ENCODE results near the gene TCF20. TPM values are rescaled to one million over a fixed set of nuclear protein-coding genes. Genes with fewer than 3 reads are reported as not detected.
A peak's percentile ranks its signal among the peaks of the same experiment; 100 is the strongest.

TCF20 gene
- total and polyA plus RNA-seq, 9 donors, result 6.7 to 15.6 (median 10.4) TPM

DNA sequence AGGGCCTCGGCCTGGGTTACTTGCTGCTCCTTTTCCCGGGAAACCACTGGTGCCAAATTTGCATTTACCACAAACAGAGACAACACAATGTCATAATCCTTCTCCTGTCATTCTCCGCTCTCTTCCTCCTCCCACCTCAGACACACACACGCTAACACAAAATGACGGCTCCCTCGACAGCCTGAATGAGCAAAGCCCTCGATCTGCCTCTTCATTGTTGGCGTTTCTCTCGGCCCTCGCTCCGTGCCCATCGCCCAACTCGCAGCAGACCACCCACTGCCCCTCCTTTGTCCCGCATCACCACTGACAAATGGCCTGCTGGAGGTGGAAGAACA is 12.5 kb upstream of the TCF20 start:
- DNase-seq, result peak; percentile 39
- no peak overlapping the region for H3K4me3 ChIP-seq (ENCODE audit: low read length)
- no peak overlapping the region for H3K27ac ChIP-seq (ENCODE audit: low read length)
- peaks cover 22% of the 10 kb centered on the region for H3K4me1 ChIP-seq (ENCODE audit: control insufficient read depth, insufficient read depth, low read length)
- no peaks in the 10 kb centered on the region for H3K9me3 ChIP-seq (replicated peaks; ENCODE audit: control insufficient read depth, low read depth, low read length)
- WGBS (ENCODE audit: insufficient coverage), result 19% methylated on average over 5 of the region's 14 CpGs
- peaks cover 98% of the 10 kb centered on the region for H3K27me3 ChIP-seq (ENCODE audit: control insufficient read depth, insufficient read depth, low read length)
- H3K36me3 ChIP-seq (ENCODE audit: control insufficient read depth, insufficient read depth, low read length), result no peaks in the 10 kb centered on the region

GRCh38 chr22:42282252-42282942 is 11.9 kb upstream of the TCF20 start:
- Histone ChIP-seq H3K4me3 (ENCODE audit: low read length) (no peak overlapping the region), H3K4me1 (ENCODE audit: control insufficient read depth, insufficient read depth, low read length) (peaks cover 22% of the 10 kb centered on the region), H3K36me3 (ENCODE audit: control insufficient read depth, insufficient read depth, low read length) (no peaks in the 10 kb centered on the region), H3K27me3 (ENCODE audit: control insufficient read depth, insufficient read depth, low read length) (peaks cover 98% of the 10 kb centered on the region), H3K27ac (ENCODE audit: low read length) (no peak overlapping the region), H3K9me3 (replicated peaks; ENCODE audit: control insufficient read depth, low read depth, low read length) (no peaks in the 10 kb centered on the region)
- 43% methylated on average over 21 of the region's 22 CpGs for WGBS (ENCODE audit: insufficient coverage)
- DNase-seq, result no peak

GRCh38 chr22:42281706-42282251 is 11.3 kb upstream of the TCF20 start:
- Histone ChIP-seq H3K4me1 (ENCODE audit: control insufficient read depth, insufficient read depth, low read length) (peaks cover 22% of the 10 kb centered on the region), H3K9me3 (replicated peaks; ENCODE audit: control insufficient read depth, low read depth, low read length) (no peaks in the 10 kb centered on the region), H3K36me3 (ENCODE audit: control insufficient read depth, insufficient read depth, low read length) (no peaks in the 10 kb centered on the region), H3K27me3 (ENCODE audit: control insufficient read depth, insufficient read depth, low read length) (peaks cover 95% of the 10 kb centered on the region), H3K27ac (ENCODE audit: low read length) (no peak overlapping the region), H3K4me3 (ENCODE audit: low read length) (no peak overlapping the region)
- 73% methylated on average over 3 of the region's 4 CpGs for WGBS (ENCODE audit: insufficient coverage)
- DNase-seq, result no peak

GRCh38 chr22:42281284-42281683 is 10.8 kb upstream of the TCF20 start:
- Histone ChIP-seq H3K27me3 (ENCODE audit: control insufficient read depth, insufficient read depth, low read length) (peaks cover 94% of the 10 kb centered on the region), H3K9me3 (replicated peaks; ENCODE audit: control insufficient read depth, low read depth, low read length) (no peaks in the 10 kb centered on the region), H3K36me3 (ENCODE audit: control insufficient read depth, insufficient read depth, low read length) (no peaks in the 10 kb centered on the region), H3K4me3 (ENCODE audit: low read length) (no peak overlapping the region), H3K4me1 (ENCODE audit: control insufficient read depth, insufficient read depth, low read length) (peaks cover 22% of the 10 kb centered on the region), H3K27ac (ENCODE audit: low read length) (no peak overlapping the region)
- WGBS (ENCODE audit: insufficient coverage), result 68% methylated on average over 10 of the region's 10 CpGs
- DNase-seq, result no peak

GRCh38 chr22:42280836-42281235 is 10.4 kb upstream of the TCF20 start:
- Histone ChIP-seq H3K4me3 (ENCODE audit: low read length) (no peak overlapping the region), H3K27me3 (ENCODE audit: control insufficient read depth, insufficient read depth, low read length) (peaks cover 94% of the 10 kb centered on the region), H3K27ac (ENCODE audit: low read length) (no peak overlapping the region), H3K9me3 (replicated peaks; ENCODE audit: control insufficient read depth, low read depth, low read length) (no peaks in the 10 kb centered on the region), H3K36me3 (ENCODE audit: control insufficient read depth, insufficient read depth, low read length) (no peaks in the 10 kb centered on the region), H3K4me1 (ENCODE audit: control insufficient read depth, insufficient read depth, low read length) (peaks cover 22% of the 10 kb centered on the region)
- no peak for DNase-seq
- WGBS (ENCODE audit: insufficient coverage), result 68% methylated on average over 3 of the region's 5 CpGs

DNA sequence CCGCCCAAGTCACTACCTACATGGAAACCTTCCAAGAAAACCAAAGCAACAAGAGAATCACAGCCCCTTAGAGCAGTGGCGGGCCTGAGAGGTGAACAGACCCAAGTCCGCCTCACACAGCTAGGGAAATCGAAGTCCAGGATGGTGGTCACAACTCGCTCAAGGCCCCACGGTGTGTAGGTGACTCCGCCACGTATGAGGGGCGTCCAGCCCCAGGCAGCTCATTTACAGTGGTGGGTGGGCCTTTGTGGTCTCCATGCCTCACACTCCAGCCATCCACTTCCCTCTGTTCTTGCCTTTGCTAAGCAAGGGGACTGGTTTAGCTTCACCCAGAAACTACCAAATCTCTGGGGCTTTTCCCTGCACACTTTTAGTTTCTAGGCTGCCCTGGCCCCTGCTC is 9.7 kb upstream of the TCF20 start:
- Histone ChIP-seq H3K27me3 (ENCODE audit: control insufficient read depth, insufficient read depth, low read length) (peaks cover 94% of the 10 kb centered on the region), H3K4me1 (ENCODE audit: control insufficient read depth, insufficient read depth, low read length) (peaks cover 22% of the 10 kb centered on the region), H3K9me3 (replicated peaks; ENCODE audit: control insufficient read depth, low read depth, low read length) (no peaks in the 10 kb centered on the region), H3K27ac (ENCODE audit: low read length) (no peak overlapping the region), H3K36me3 (ENCODE audit: control insufficient read depth, insufficient read depth, low read length) (no peaks in the 10 kb centered on the region), H3K4me3 (ENCODE audit: low read length) (no peak overlapping the region)
- DNase-seq, result no peak
- 84% methylated on average over 3 of the region's 9 CpGs for WGBS (ENCODE audit: insufficient coverage)

- H3K4me1 ChIP-seq (ENCODE audit: control insufficient read depth, insufficient read depth, low read length), result peaks cover 22% of the 10 kb centered on the region
- H3K4me3 ChIP-seq (ENCODE audit: low read length), result no peak overlapping the region
- H3K36me3 ChIP-seq (ENCODE audit: control insufficient read depth, insufficient read depth, low read length), result no peaks in the 10 kb centered on the region
- no peak overlapping the region for H3K27ac ChIP-seq (ENCODE audit: low read length)
- no peak for DNase-seq
- no peaks in the 10 kb centered on the region for H3K9me3 ChIP-seq (replicated peaks; ENCODE audit: control insufficient read depth, low read depth, low read length)
- peaks cover 90% of the 10 kb centered on the region for H3K27me3 ChIP-seq (ENCODE audit: control insufficient read depth, insufficient read depth, low read length)
- 86% methylated on average over 7 of the region's 13 CpGs for WGBS (ENCODE audit: insufficient coverage)
Measured at GRCh38 chr22:42279425-42280020, 9.1 kb upstream of the TCF20 start.

DNA sequence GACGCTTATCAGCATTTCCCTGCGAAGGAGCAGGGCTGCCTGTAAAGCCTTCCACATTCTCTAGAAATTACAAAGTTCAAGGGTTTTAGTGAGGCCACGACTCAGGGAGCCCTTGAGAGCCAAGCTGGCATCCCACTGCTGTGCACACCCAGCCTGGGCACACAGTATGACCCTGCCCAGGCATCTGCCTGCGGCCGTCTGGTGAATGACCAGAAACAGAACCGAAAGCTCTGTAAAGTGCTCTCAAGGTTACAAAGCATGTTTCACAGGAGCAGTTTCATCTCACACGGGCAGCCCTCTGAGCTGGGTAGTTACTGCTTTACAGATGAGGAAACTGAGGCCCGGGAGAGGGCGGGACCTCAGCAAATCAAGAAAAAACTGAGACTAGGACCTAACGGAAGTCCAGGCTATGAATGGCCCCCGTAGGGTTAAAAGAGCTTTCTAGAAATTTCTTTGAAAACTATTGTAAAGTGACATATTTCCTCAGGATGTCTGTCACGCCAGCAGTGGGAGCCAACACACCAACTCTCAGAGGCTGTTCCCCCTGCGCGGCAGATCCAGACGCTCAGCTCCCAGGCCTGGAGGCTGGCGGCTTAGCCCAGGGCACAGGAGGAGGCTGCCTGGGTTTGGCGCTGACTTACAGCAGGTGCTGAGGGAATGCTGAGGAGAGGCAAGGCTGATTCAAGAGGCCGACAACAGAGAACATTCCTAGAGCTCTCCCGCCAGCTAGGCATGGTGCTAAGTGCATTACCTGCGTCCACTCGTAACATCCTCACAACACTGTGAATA is 7.7 kb upstream of the TCF20 start:
- H3K4me3 ChIP-seq (ENCODE audit: low read length), result no peak overlapping the region
- peak; percentile 46 for DNase-seq
- no peaks in the 10 kb centered on the region for H3K36me3 ChIP-seq (ENCODE audit: control insufficient read depth, insufficient read depth, low read length)
- H3K9me3 ChIP-seq (replicated peaks; ENCODE audit: control insufficient read depth, low read depth, low read length), result no peaks in the 10 kb centered on the region
- H3K27me3 ChIP-seq (ENCODE audit: control insufficient read depth, insufficient read depth, low read length), result peaks cover 86% of the 10 kb centered on the region
- WGBS (ENCODE audit: insufficient coverage), result 69% methylated on average over 17 of the region's 21 CpGs
- no peak overlapping the region for H3K27ac ChIP-seq (ENCODE audit: low read length)
- H3K4me1 ChIP-seq (ENCODE audit: control insufficient read depth, insufficient read depth, low read length), result peaks cover 10% of the 10 kb centered on the region

DNA sequence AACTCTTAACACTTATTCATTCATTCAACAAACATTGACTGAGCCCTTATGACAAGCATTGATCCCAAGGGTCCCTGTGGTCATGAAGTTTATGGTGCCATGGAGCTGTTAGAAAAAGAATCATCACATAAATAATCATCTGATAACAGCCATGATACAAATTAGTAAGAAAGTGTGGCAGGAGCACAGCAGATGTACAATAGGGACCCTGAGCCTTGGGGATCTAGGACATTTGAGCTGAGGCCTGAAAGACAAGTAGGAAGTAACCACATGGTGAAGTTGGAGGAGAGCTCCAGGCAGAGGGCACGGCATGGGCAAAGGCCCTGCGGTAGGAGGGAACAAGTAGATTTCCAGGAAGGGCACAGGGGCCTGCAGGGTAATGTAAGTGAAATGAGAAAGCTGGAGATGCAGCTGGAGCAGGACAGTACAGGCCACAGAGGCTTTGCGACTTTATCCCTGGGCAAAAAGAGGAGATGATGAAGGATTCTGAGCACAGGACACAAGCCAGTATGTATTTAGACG is 6.8 kb upstream of the TCF20 start:
- no peak for DNase-seq
- Histone ChIP-seq H3K4me1 (ENCODE audit: control insufficient read depth, insufficient read depth, low read length) (peaks cover 2% of the 10 kb centered on the region), H3K9me3 (replicated peaks; ENCODE audit: control insufficient read depth, low read depth, low read length) (no peaks in the 10 kb centered on the region), H3K27ac (ENCODE audit: low read length) (no peak overlapping the region), H3K27me3 (ENCODE audit: control insufficient read depth, insufficient read depth, low read length) (peaks cover 77% of the 10 kb centered on the region), H3K36me3 (ENCODE audit: control insufficient read depth, insufficient read depth, low read length) (no peaks in the 10 kb centered on the region), H3K4me3 (ENCODE audit: low read length) (no peak overlapping the region)
- 93% methylated on average over 4 of the region's 4 CpGs for WGBS (ENCODE audit: insufficient coverage)

GRCh38 chr22:42275970-42276369 is 5.5 kb upstream of the TCF20 start:
- no peak overlapping the region for H3K27ac ChIP-seq (ENCODE audit: low read length)
- H3K36me3 ChIP-seq (ENCODE audit: control insufficient read depth, insufficient read depth, low read length), result no peaks in the 10 kb centered on the region
- DNase-seq, result no peak
- no peaks in the 10 kb centered on the region for H3K9me3 ChIP-seq (replicated peaks; ENCODE audit: control insufficient read depth, low read depth, low read length)
- H3K4me1 ChIP-seq (ENCODE audit: control insufficient read depth, insufficient read depth, low read length), result peaks cover 1% of the 10 kb centered on the region
- no peak overlapping the region for H3K4me3 ChIP-seq (ENCODE audit: low read length)
- peaks cover 64% of the 10 kb centered on the region for H3K27me3 ChIP-seq (ENCODE audit: control insufficient read depth, insufficient read depth, low read length)
- WGBS (ENCODE audit: insufficient coverage), result 30% methylated on average over 4 of the region's 5 CpGs

Measured in muscle of leg (tissue), 11 donors.